HG02610 (cell line): ENCODE measurements around the gene WASHC2A.
"Not testable (repeated sequence)": the region's sequence is repeated elsewhere in the genome, so short reads cannot be mapped to it uniquely, and the experiment has no call there.

Experiments
- ATAC-seq: cut with Tn5 transposase; IDR thresholded peaks from one replicate; pipeline ENCODE4 v1.9.1; 2021; ENCODE audit warnings: mild to moderate bottlenecking, moderate library complexity; ENCODE audit not compliant: unreplicated experiment

The WASHC2A gene

GRCh38 chr10:50067546-50068351 is at the start of gene WASHC2A:
Gene WASHC2A (plus strand): TSS chr10:50067954. CDS start chr10:50068006, 52 bp downstream.
- peak; percentile 90 for ATAC-seq

DNA sequence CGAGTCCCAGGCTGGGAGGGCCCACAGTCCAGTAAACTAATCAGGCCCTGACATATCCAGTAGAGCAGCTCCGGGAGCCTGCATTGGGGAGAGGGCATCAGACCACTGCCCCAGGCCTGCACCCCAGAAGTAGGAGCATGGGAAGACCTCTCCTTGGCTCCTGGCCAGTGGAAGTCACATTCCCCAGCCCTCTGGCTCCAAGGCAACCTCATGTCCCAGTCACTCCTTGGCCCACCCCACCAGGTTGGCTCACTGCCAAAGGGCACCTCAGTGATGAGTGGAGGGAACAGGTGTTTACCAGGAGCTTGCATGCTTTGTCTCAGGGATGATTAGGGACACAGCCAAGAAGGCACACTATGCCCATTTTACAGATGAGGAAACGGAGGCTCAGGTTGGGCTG is 48.5 kb upstream of the WASHC2A start:
- not testable (repeated sequence) for ATAC-seq

DNA sequence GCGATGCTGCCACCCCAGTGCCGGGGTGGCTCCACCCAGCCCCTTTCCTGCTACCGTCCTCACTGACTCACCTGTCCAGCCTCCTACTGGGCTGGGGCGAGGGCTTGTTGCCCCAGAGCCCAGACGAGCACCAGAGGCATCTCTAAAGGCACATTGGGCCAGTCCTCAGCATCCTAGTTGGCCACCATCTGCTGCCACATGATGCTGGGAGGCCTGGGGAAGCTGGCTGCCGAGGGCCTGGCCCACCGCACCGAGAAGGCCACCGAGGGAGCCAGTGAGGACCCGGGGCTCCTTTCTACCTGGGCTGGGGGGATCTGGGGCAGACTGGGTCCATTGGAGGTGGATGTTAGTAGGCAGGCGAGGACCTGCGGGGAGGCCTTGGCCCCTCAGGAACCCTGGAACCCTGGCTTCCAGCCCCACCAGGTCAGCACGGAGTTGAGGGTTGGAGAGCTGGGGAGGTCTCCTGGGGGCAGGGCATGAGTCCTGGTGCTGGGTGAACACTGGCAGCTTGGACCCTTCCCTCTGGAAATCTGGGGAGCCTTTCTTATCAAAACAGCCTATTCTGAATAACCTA is 47.2 kb upstream of the WASHC2A start:
- not testable (repeated sequence) for ATAC-seq

DNA sequence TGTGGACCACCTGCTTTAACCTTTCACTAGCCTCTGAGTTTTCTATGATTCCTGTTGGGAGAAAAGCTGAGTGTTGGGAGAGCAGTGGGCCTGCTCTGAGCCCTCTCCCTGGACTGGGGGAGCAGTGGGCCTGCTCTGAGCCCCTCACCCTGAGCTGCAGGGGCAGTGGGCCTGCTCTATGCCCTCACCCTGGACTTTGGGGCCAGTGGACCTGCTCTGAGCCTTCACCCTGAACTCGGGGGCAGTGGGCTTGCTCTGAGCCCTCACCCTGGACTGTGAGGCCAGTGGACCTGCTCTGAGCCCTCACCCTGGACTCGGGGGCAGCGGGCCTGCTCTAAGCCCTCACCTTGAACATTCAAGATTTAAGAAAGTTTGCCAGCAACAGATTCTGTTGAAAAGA is 46.1 kb upstream of the WASHC2A start:
- ATAC-seq, result no peak

DNA sequence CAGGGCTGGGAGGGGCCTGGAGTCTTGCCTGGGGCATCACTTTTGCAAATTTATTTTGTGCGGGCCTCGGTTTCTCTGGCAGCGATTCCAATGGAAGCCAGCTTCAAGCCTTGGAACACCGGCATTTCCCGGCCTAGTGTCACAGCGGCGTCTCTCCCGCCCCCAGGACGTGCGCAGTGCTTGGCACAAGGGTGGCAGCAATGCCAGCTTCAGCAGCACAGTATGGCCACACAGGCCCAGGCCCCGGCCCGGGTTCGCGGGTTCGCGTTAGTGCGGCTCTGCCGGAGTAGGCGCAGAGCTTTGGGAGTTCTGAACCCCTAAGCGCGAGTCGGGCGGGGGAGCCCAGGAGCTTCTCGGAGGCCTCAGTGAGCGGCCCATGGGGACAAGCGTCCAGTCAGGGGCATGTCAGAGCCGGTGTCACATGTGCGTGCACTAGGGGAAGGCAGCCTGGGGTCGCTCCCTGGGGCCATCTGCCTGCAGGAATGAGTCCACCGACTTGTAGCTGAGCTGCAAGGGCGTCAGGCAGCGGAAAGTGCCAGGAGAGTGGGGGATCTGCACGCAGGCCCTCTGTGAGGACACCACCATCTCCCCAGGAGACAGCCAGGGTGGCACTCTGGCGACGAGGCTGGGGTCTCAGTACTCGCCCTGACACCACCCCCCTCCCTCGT is 42.9 kb upstream of the WASHC2A start:
- ATAC-seq, result not testable (repeated sequence)

GRCh38 chr10:50025627-50026026 is 42.1 kb upstream of the WASHC2A start:
- ATAC-seq, result no peak

- no peak for ATAC-seq
Observed at GRCh38 chr10:50027195-50027594, 40.6 kb upstream of the WASHC2A start.

GRCh38 chr10:50033481-50033880 is 34.3 kb upstream of the WASHC2A start:
- ATAC-seq, result no peak

DNA sequence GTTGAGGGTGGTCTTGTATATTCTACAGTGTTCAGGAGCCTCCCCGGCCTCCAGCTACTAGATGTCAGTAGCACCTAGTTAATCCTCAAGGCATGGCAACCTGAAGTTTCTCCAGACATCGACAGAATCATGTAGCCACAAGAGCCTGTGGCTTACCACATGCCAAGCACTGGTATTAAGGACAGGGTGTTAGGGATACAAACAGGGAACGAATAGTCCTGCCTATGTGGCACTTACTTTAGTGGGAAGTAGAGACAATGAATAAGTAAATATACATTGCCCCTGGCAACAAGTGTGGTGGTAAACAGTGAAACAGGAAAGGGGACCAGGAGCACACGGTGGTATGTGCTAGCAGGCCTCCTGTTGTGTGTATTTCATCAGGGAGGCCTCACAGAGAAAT is 32.4 kb upstream of the WASHC2A start:
- ATAC-seq, result not testable (repeated sequence)

- peak; percentile 60 for ATAC-seq
Observed at GRCh38 chr10:50044941-50045664, 22.7 kb upstream of the WASHC2A start.

DNA sequence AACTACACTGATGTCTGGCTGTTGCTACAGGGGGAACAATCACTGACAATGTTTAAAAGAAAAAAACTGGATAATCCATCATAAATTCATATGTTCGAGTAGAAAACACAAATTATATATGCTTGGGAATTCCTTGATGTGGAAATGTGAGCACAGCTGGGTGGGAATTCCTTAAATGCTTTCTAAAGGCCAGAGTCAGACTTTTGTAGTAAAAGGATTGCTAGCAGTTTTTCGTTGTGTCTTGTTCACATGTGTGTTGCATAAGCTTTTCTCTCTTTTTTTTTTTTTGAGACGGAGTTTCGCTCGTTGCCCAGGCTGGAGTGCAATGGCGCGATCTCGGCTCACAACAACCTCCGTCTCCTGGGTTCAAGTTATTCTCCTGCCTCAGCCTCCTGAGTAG is 21.3 kb upstream of the WASHC2A start:
- not testable (repeated sequence) for ATAC-seq

DNA sequence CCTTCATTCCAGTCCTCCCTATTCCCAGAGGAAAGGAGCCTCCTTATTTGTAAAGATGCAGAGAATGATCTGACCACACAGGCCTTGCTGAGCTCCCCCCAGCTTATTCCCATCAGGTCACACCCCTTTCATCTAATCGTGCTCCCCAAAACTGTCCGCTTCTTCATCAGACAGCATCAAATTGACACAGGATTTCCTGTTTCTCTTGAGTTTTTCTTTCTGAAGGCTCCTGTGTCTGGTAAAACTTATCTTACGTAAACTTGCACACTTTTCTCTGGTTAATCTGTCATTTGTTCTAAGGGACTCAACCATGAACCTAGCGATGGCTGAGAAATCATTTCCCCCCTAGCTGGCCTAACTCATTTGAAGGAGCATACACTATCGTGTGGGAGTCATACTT is 20.2 kb upstream of the WASHC2A start:
- not testable (repeated sequence) for ATAC-seq

- peak; percentile 88 for ATAC-seq
Observed at GRCh38 chr10:50051995-50052660, 15.6 kb upstream of the WASHC2A start.

GRCh38 chr10:50052778-50053376 is 14.9 kb upstream of the WASHC2A start:
- not testable (repeated sequence) for ATAC-seq

GRCh38 chr10:50055494-50056292 is 12.1 kb upstream of the WASHC2A start:
- ATAC-seq, result not testable (repeated sequence)

DNA sequence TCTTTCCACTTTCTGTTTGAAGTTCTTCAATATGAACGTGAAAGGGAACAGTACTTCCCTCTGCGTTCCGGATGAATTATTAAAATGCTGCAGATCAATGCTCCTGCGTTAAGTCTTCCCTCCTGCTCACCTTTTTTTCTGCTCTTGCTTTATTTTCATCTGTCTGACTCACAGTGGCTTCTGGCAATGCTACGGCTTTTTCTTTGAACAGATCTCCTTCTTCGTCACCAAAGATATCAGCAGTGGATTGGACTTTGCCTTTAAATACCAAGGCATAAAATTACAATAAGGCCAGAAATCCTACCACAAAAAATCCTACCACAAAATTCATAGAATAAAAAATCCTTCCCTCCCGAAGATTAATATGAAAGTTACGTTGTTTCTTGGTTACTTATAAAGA is 11.1 kb upstream of the WASHC2A start:
- ATAC-seq, result not testable (repeated sequence)

GRCh38 chr10:50058727-50059126 is 9.0 kb upstream of the WASHC2A start:
- ATAC-seq, result not testable (repeated sequence)

DNA sequence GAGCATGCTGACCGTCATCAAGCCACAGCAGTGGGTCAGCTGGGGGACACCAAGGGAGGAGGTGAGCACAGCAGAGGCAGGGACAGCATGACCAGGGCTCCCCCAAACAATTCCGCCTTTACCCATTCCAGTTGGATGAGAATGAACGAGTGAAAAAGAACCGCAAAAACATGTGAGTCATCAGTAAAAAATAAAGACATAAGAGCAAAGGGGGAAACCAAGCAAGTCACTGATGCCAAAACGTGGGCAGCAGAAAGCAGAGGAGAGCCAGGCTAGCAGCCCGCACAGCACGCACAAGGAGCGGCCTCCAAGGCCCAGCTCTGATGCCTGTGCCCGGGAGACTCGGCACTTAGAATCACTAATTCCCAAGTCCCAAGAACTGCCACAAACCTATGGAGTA is 7.8 kb upstream of the WASHC2A start:
- not testable (repeated sequence) for ATAC-seq

GRCh38 chr10:50061548-50061947 is 6.2 kb upstream of the WASHC2A start:
- not testable (repeated sequence) for ATAC-seq
